ENCODE data around the gene ZNF879.

The ZNF879 gene

GRCh38 chr5:179033004-179033580 is 9.5 kb downstream of the ZNF879 start:
- DNase-seq: no peak

GRCh38 chr5:179044765-179045164 is 21.2 kb downstream of the ZNF879 start:
- DNase-seq: no peak

GRCh38 chr5:179051784-179052183 is 28.2 kb downstream of the ZNF879 start:
- no peak for DNase-seq

- no peak for DNase-seq
These were observed 30.6 kb downstream of the ZNF879 start for GRCh38 chr5:179054036-179054785.

GRCh38 chr5:179054876-179055275 is 31.3 kb downstream of the ZNF879 start:
- no peak for DNase-seq

GRCh38 chr5:179055436-179055835 is 31.8 kb downstream of the ZNF879 start:
- DNase-seq: no peak

- DNase-seq: no peak
These were observed 32.2 kb downstream of the ZNF879 start for GRCh38 chr5:179055841-179056240.

- peak; percentile 88 for DNase-seq
These were observed 36.8 kb downstream of the ZNF879 start, which contains the start of gene ZNF354C for GRCh38 chr5:179060116-179061008. ZNF354C (plus strand) TSS chr5:179060373; CDS start chr5:179062069, 1,696 bp downstream.

GRCh38 chr5:179061025-179061424 is 37.4 kb downstream of the ZNF879 start:
- DNase-seq: no peak

- DNase-seq: no peak
These were observed 42.1 kb downstream of the ZNF879 start for GRCh38 chr5:179065703-179066102.

GRCh38 chr5:179079165-179079987 is 55.8 kb downstream of the ZNF879 start:
- DNase-seq: no peak

GRCh38 chr5:179080724-179081123 is 57.1 kb downstream of the ZNF879 start:
- no peak for DNase-seq

Measured in CD4-positive, alpha-beta T cell treated with Interleukin-15 for 1 hour (primary cell).